ENCODE measurements around the gene LRRC8D.

The LRRC8D gene

GRCh38 chr1:89941110-89941766 is 120.4 kb downstream of the LRRC8D start:
- no peak for DNase-seq (ENCODE audit: low read depth)
- H3K4me3 ChIP-seq (ENCODE audit: low read length), result no peak overlapping the region
- no peak for TF ChIP-seq CTCF (conservative IDR thresholded peaks at IDR 0.05; ENCODE audit: low read depth, low read length)

- no peak for DNase-seq (ENCODE audit: low read depth)
- no peak for TF ChIP-seq CTCF (conservative IDR thresholded peaks at IDR 0.05; ENCODE audit: low read depth, low read length)
- H3K4me3 ChIP-seq (ENCODE audit: low read length), result no peak overlapping the region
These were observed 121.2 kb downstream of the LRRC8D start for GRCh38 chr1:89942014-89942413.

GRCh38 chr1:89942825-89943658 is 122.2 kb downstream of the LRRC8D start:
- TF ChIP-seq CTCF (conservative IDR thresholded peaks at IDR 0.05; ENCODE audit: low read depth, low read length), result no peak
- DNase-seq (ENCODE audit: low read depth), result no peak
- no peak overlapping the region for H3K4me3 ChIP-seq (ENCODE audit: low read length)

- H3K4me3 ChIP-seq (ENCODE audit: low read length), result no peak overlapping the region
- no peak for TF ChIP-seq CTCF (conservative IDR thresholded peaks at IDR 0.05; ENCODE audit: low read depth, low read length)
- peak; percentile 69 for DNase-seq (ENCODE audit: low read depth)
These were observed 123.3 kb downstream of the LRRC8D start for GRCh38 chr1:89943846-89944781.

- no peak for TF ChIP-seq CTCF (conservative IDR thresholded peaks at IDR 0.05; ENCODE audit: low read depth, low read length)
- H3K4me3 ChIP-seq (ENCODE audit: low read length), result no peak overlapping the region
- DNase-seq (ENCODE audit: low read depth), result no peak
These were observed 125.1 kb downstream of the LRRC8D start for GRCh38 chr1:89945852-89946476.

- no peak for TF ChIP-seq CTCF (conservative IDR thresholded peaks at IDR 0.05; ENCODE audit: low read depth, low read length)
- DNase-seq (ENCODE audit: low read depth), result no peak
- no peak overlapping the region for H3K4me3 ChIP-seq (ENCODE audit: low read length)
These were observed 125.7 kb downstream of the LRRC8D start for GRCh38 chr1:89946532-89946931.
